ACHN (cell line): ENCODE measurements around the gene BOC.

ENCODE experiments used
- DNase-seq: peaks from one replicate; pipeline ENCODE4 v3.0.0-alpha.2; 2015
- in situ Hi-C: cut with HindIII; loops from 2 replicates; pipeline ENCODE4 v1.10.0; 2017; ENCODE audit warnings: low sequenced_read_pairs, low pct_ligation_motif_present, low pct_unique_long_range_greater_than_20kb

The BOC gene

GRCh38 chr3:113183748-113184661, 27.4 kb upstream of the BOC start:
- no peak for DNase-seq
- in situ Hi-C loops, result no loop called here

GRCh38 chr3:113185194-113185835, 26.0 kb upstream of the BOC start:
- DNase-seq, result no peak
- in situ Hi-C loops, result no loop called here

- no peak for DNase-seq
- in situ Hi-C loops, result no loop called here
Observed at GRCh38 chr3:113186566-113186965, 24.8 kb upstream of the BOC start.

GRCh38 chr3:113193288-113193687, 18.1 kb upstream of the BOC start:
- no peak for DNase-seq
- in situ Hi-C loops, result no loop called here

GRCh38 chr3:113193719-113194118, 17.6 kb upstream of the BOC start:
- in situ Hi-C loops, result no loop called here
- no peak for DNase-seq

GRCh38 chr3:113194823-113195401, 16.4 kb upstream of the BOC start:
- DNase-seq, result no peak

GRCh38 chr3:113200351-113200750, 11.0 kb upstream of the BOC start:
- in situ Hi-C loops, result no loop called here
- no peak for DNase-seq

More at GRCh38 chr3:113194823-113195401, 16.4 kb upstream of the BOC start:
- in situ Hi-C loops, result no loop called here

- in situ Hi-C loops, result no loop called here
- DNase-seq, result no peak
Observed at GRCh38 chr3:113200946-113201345, 10.4 kb upstream of the BOC start.

GRCh38 chr3:113204371-113204770, 7.0 kb upstream of the BOC start:
- in situ Hi-C loops, result no loop called here

GRCh38 chr3:113205481-113205880, 5.9 kb upstream of the BOC start:
- in situ Hi-C loops, result no loop called here
- no peak for DNase-seq

More at GRCh38 chr3:113204371-113204770, 7.0 kb upstream of the BOC start:
- DNase-seq, result no peak

- in situ Hi-C loops, result no loop called here
- DNase-seq, result no peak
Observed at GRCh38 chr3:113210604-113211329, 590 bp upstream of the BOC start.

GRCh38 chr3:113212150-113212843, 940 bp downstream of the BOC start:
- no peak for DNase-seq
- in situ Hi-C loops, result no loop called here

- in situ Hi-C loops, result no loop called here
- no peak for DNase-seq
Observed at GRCh38 chr3:113212844-113213375, 1.6 kb downstream of the BOC start.

GRCh38 chr3:113213896-113214587, 2.7 kb downstream of the BOC start:
- in situ Hi-C loops, result no loop called here
- no peak for DNase-seq

GRCh38 chr3:113214917-113215595, 3.7 kb downstream of the BOC start:
- in situ Hi-C loops, result no loop called here

GRCh38 chr3:113216393-113216792, 5.0 kb downstream of the BOC start:
- no peak for DNase-seq
- in situ Hi-C loops, result no loop called here

More at GRCh38 chr3:113214917-113215595, 3.7 kb downstream of the BOC start:
- DNase-seq, result no peak
